H9 (cell line): ENCODE measurements around the gene TGFBR1. TPM values are rescaled to one million over a fixed set of nuclear protein-coding genes. Genes with fewer than 3 reads are reported as not detected.

ENCODE experiments used
- DNase-seq: peaks from one replicate; pipeline ENCODE4 v3.0.0-alpha.2; 2017
- H2AFZ ChIP-seq: one replicate; pipeline ENCODE4 v1.6.1; 2013; ENCODE audit warnings: mild to moderate bottlenecking, low read length, control low read depth, moderate library complexity
- H2AK5ac ChIP-seq: 2 replicates; pipeline ENCODE4 v1.6.1; 2013; ENCODE audit warnings: low read length, control low read depth, mixed read lengths; ENCODE audit not compliant: insufficient read length
- H2BK120ac ChIP-seq: one replicate; pipeline ENCODE4 v1.6.1; 2013; ENCODE audit warnings: low read depth, mild to moderate bottlenecking, low read length, control low read depth, inconsistent platforms; ENCODE audit not compliant: poor library complexity, severe bottlenecking
- H2BK12ac ChIP-seq: 2 replicates; pipeline ENCODE4 v1.6.1; 2013; ENCODE audit warnings: low read length, control low read depth, mixed read lengths, low read depth; ENCODE audit not compliant: insufficient read length
- H2BK15ac ChIP-seq: 2 replicates; pipeline ENCODE4 v1.6.1; 2013; ENCODE audit warnings: low read depth, low read length, control low read depth
- H2BK20ac ChIP-seq: one replicate; pipeline ENCODE4 v1.6.1; 2013; ENCODE audit warnings: low read depth, mild to moderate bottlenecking, low read length, control low read depth, inconsistent platforms; ENCODE audit not compliant: poor library complexity, severe bottlenecking
- H2BK5ac ChIP-seq: 2 replicates; pipeline ENCODE4 v1.6.1; 2013; ENCODE audit warnings: low read length, control low read depth, mixed read lengths; ENCODE audit not compliant: insufficient read length
- H3K14ac ChIP-seq: 2 replicates; pipeline ENCODE4 v1.6.1; 2013; ENCODE audit warnings: low read length, control low read depth; ENCODE audit not compliant: insufficient read depth
- H3K18ac ChIP-seq: 2 replicates; pipeline ENCODE4 v1.6.1; 2013; ENCODE audit warnings: low read depth, mild to moderate bottlenecking, mixed read lengths, low read length, control low read depth; ENCODE audit not compliant: insufficient read length
- H3K23ac ChIP-seq: 2 replicates; pipeline ENCODE4 v1.6.1; 2013; ENCODE audit warnings: low read length, control low read depth, mixed read lengths, low read depth; ENCODE audit not compliant: insufficient read length
- H3K23me2 ChIP-seq: 2 replicates; pipeline ENCODE4 v1.6.1; 2013; ENCODE audit warnings: low read depth, mild to moderate bottlenecking, mixed read lengths, low read length, control low read depth; ENCODE audit not compliant: insufficient read length, poor library complexity, severe bottlenecking
- H3K27ac ChIP-seq: 2 replicates; pipeline ENCODE4 v1.5.1; 2013; ENCODE audit warnings: low read length, control low read depth, mixed read lengths, low read depth; ENCODE audit not compliant: insufficient read length
- H3K27me3 ChIP-seq: 2 replicates; pipeline ENCODE4 v1.6.1; 2013; ENCODE audit warnings: low read length, control low read depth, inconsistent platforms; ENCODE audit not compliant: insufficient read depth
- H3K4ac ChIP-seq: 2 replicates; pipeline ENCODE4 v1.6.1; 2013; ENCODE audit warnings: low read depth, mild to moderate bottlenecking, control low read depth, inconsistent platforms, low read length, moderate library complexity
- H3K4me1 ChIP-seq: 2 replicates; pipeline ENCODE4 v1.6.1; 2013; ENCODE audit warnings: low read length, control low read depth, inconsistent platforms; ENCODE audit not compliant: insufficient read depth
- H3K4me2 ChIP-seq: 2 replicates; pipeline ENCODE4 v1.6.1; 2013; ENCODE audit warnings: low read length, control low read depth, mixed read lengths; ENCODE audit not compliant: insufficient read length, insufficient read depth
- H3K56ac ChIP-seq: 2 replicates; pipeline ENCODE4 v1.6.1; 2013; ENCODE audit warnings: low read depth, mild to moderate bottlenecking, mixed read lengths, low read length, control low read depth; ENCODE audit not compliant: insufficient read length
- H3K79me1 ChIP-seq: 2 replicates; pipeline ENCODE4 v1.6.1; 2013; ENCODE audit warnings: low read depth, mild to moderate bottlenecking, moderate library complexity, low read length, control low read depth, inconsistent platforms; ENCODE audit not compliant: insufficient read depth, poor library complexity, severe bottlenecking
- H3K79me2 ChIP-seq: 2 replicates; pipeline ENCODE4 v1.6.1; 2013; ENCODE audit warnings: low read length, control low read depth, inconsistent platforms; ENCODE audit not compliant: insufficient read depth
- H3K9ac ChIP-seq: 2 replicates; pipeline ENCODE4 v1.6.1; 2013; ENCODE audit warnings: low read length, control low read depth, mixed read lengths; ENCODE audit not compliant: insufficient read length; ENCODE audit errors: extremely low read depth
- H3K9me3 ChIP-seq: one replicate; pipeline ENCODE4 v1.6.1; 2013; ENCODE audit warnings: low read depth, low read length, inconsistent platforms; ENCODE audit not compliant: control insufficient read depth
- H3T11ph ChIP-seq: one replicate; pipeline ENCODE4 v1.6.1; 2013; ENCODE audit warnings: mild to moderate bottlenecking, low read length, control low read depth, inconsistent platforms
- H4K20me1 ChIP-seq: one replicate; pipeline ENCODE4 v1.6.1; 2013; ENCODE audit not compliant: control insufficient read depth, insufficient read length, insufficient read depth
- H4K5ac ChIP-seq: 2 replicates; pipeline ENCODE4 v1.6.1; 2013; ENCODE audit warnings: low read depth, mild to moderate bottlenecking, mixed read lengths, low read length, control low read depth; ENCODE audit not compliant: insufficient read length
- H4K8ac ChIP-seq: replicated peaks from 2 replicates; pipeline ENCODE4 v1.6.1; 2013; ENCODE audit warnings: low read length, control low read depth, mixed read lengths, low read depth; ENCODE audit not compliant: insufficient read length
- H4K91ac ChIP-seq: 2 replicates; pipeline ENCODE4 v1.6.1; 2013; ENCODE audit warnings: low read depth, mild to moderate bottlenecking, moderate library complexity, mixed read lengths, low read length, control low read depth; ENCODE audit not compliant: insufficient read length
- H3K27ac Mint-ChIP-seq, 3 experiments: 2 replicates in 2 of 3; 3 replicates in 1 of 3; pipeline ENCODE4 v1.8.0; 2020 to 2021; ENCODE audit warnings: mixed read lengths in 3 of 3, mild to moderate bottlenecking in 1 of 3, moderate library complexity in 1 of 3
- H3K27me3 Mint-ChIP-seq: 2 replicates; pipeline ENCODE4 v1.8.0; 2021; ENCODE audit warnings: low read depth, mild to moderate bottlenecking, moderate library complexity, mixed read lengths
- H3K36me3 Mint-ChIP-seq, 3 experiments: 2 replicates in 2 of 3; 3 replicates in 1 of 3; pipeline ENCODE4 v1.8.0; 2020 to 2021; ENCODE audit warnings: low read depth in 3 of 3, mixed read lengths in 3 of 3; ENCODE audit not compliant: insufficient read depth in 1 of 3
- H3K4me1 Mint-ChIP-seq, 2 experiments: 2 replicates each; pipeline ENCODE4 v1.8.0; 2020; ENCODE audit warnings: mixed read lengths in 2 of 2
- H3K4me3 Mint-ChIP-seq, 2 experiments: 2 replicates in 1 of 2; 3 replicates in 1 of 2; pipeline ENCODE4 v1.8.0; 2020 to 2021; ENCODE audit warnings: mild to moderate bottlenecking in 2 of 2, mixed read lengths in 2 of 2, moderate library complexity in 1 of 2
- H3K9me3 Mint-ChIP-seq, 2 experiments: 2 replicates in 1 of 2; 3 replicates in 1 of 2; pipeline ENCODE4 v1.8.0; 2020; ENCODE audit warnings: mild to moderate bottlenecking in 2 of 2, mixed read lengths in 2 of 2, moderate library complexity in 1 of 2
- WGBS: extraction: QIAGEN DNeasy Blood & Tissue Kit; methylation state at CpG from one replicate; pipeline ENCODE4 v1.1.7; 2013; ENCODE audit warnings: missing lambda C conversion rate, low lambda C conversion rate, mixed read lengths; ENCODE audit not compliant: insufficient read length; ENCODE audit errors: extremely low coverage; 5-methylcytosine and 5-hydroxymethylcytosine counted together
- total RNA-seq: library from RNA; stranded (reverse); gene quantifications from 2 replicates; pipeline ENCODE4 v1.2.1, GENCODE V29; 2021
- TF ChIP-seq, protein P1 (sequence below): fragments of 200-600 bp; sonication (generic); conservative IDR thresholded peaks from 3 replicates; pipeline ENCODE4 v1.8.0; 2021; ENCODE audit warnings: antibody characterized with exemption, mild to moderate bottlenecking

TGFBR1 gene
- total RNA-seq, 1 experiment from 2014 or later = 59.3 TPM

DNA sequence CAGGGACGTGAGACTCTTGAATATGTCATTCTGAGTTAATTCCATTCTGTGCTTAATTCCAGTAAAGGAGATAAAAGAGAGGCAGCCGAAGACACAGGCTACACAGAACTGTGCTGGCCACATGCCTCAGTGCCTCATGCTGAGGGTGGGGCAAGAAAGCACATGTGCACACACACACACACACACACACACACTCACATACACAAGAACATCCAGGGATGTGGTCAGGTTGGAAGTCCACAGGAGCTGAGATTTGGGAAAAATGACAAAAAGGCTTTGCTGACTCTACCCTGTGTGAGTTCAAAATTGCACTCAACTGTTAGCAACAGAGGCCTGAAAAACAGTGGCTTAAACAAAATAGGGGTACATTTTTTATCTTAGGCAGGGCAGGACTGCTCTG, 76.3 kb downstream of the TGFBR1 start:
- Histone ChIP-seq H2BK12ac (no peak overlapping the region), H3K27ac (no peak overlapping the region), H3T11ph (no peak overlapping the region), H4K8ac (no peak overlapping the region), H3K27me3 (no peaks in the 10 kb centered on the region), H2AFZ (no peak overlapping the region), H3K79me1 (no peaks in the 10 kb centered on the region), H3K14ac (no peak overlapping the region), H2BK5ac (no peak overlapping the region), H3K56ac (no peak overlapping the region), H3K4me2 (no peak overlapping the region), H4K20me1 (no peaks in the 10 kb centered on the region), H2BK120ac (no peak overlapping the region), H2AK5ac (no peak overlapping the region), H3K4ac (no peak overlapping the region), H4K5ac (no peak overlapping the region), H3K9ac (no peak overlapping the region), H2BK20ac (no peak overlapping the region), H3K23ac (no peak overlapping the region), H2BK15ac (no peak overlapping the region), H4K91ac (no peak overlapping the region), H3K23me2 (no peaks in the 10 kb centered on the region), H3K4me1 (no peaks in the 10 kb centered on the region; the same call in none of the 2 replicates), H3K9me3 (no peaks in the 10 kb centered on the region), H3K79me2 (no peaks in the 10 kb centered on the region), H3K18ac (no peak overlapping the region)
- Mint-ChIP-seq H3K4me1 (peaks cover 28 to 32% of the 10 kb centered on the region in 2 experiments), H3K9me3 (no peaks in the 10 kb centered on the region; a peak in 1 of 5 replicates), H3K36me3 (no peaks in the 10 kb centered on the region), H3K27me3 (peaks cover 3% of the 10 kb centered on the region), H3K27ac (no peak overlapping the region), H3K4me3 (no peak overlapping the region)
- no CpG with 5 or more reads among the region's 2 CpGs for WGBS
- TF ChIP-seq, protein P1, sequence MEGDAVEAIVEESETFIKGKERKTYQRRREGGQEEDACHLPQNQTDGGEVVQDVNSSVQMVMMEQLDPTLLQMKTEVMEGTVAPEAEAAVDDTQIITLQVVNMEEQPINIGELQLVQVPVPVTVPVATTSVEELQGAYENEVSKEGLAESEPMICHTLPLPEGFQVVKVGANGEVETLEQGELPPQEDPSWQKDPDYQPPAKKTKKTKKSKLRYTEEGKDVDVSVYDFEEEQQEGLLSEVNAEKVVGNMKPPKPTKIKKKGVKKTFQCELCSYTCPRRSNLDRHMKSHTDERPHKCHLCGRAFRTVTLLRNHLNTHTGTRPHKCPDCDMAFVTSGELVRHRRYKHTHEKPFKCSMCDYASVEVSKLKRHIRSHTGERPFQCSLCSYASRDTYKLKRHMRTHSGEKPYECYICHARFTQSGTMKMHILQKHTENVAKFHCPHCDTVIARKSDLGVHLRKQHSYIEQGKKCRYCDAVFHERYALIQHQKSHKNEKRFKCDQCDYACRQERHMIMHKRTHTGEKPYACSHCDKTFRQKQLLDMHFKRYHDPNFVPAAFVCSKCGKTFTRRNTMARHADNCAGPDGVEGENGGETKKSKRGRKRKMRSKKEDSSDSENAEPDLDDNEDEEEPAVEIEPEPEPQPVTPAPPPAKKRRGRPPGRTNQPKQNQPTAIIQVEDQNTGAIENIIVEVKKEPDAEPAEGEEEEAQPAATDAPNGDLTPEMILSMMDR = no peak
- no peak for DNase-seq
